HCT116 (cell line): ENCODE results near the gene ADAMTS20. TPM values are rescaled to one million over a fixed set of nuclear protein-coding genes. Genes with fewer than 3 reads are reported as not detected.

ENCODE experiments used
- ATAC-seq: fragments of 200-7000 bp; cut with Tn5 transposase; 2 replicates; pipeline ENCODE4 v1.9.1; 2020; ENCODE audit warnings: mild to moderate bottlenecking, moderate library complexity
- BruUV-seq: library from RNA; stranded (reverse); fragments of 400-500 nt; replicated peaks from 2 replicates; lab custom pipeline; 2021; lab: Mats Ljungman, UMichigan
- CTCF ChIA-PET: fragments of 300-600 bp; sonication (Branson Sonifier 250); formaldehyde crosslinking; loops from one replicate; lab custom pipeline; 2021; ENCODE audit warnings: antibody characterized with exemption; lab: Charles Lee
- POLR2A ChIA-PET: fragments of 300-600, 350-600 bp; sonication (Branson Sonifier 250); formaldehyde crosslinking; loops from one replicate; lab custom pipeline; 2021; ENCODE audit warnings: antibody characterized with exemption; lab: Charles Lee
- RAD21 ChIA-PET, 2 experiments: fragments of 300-600 bp; sonication (Branson Sonifier 250); formaldehyde crosslinking; loops; one replicate each; lab custom pipeline; 2023; ENCODE audit warnings: low total read pairs in 2 of 2; ENCODE audit not compliant: uncharacterized antibody in 2 of 2, unreplicated experiment in 2 of 2, low non-redundant PET in 1 of 2; lab: Charles Lee
- DNase-seq: peaks from one replicate; pipeline ENCODE4 v3.0.0-alpha.2; 2010; ENCODE audit warnings: low read depth, low spot score
- H2AFZ ChIP-seq: fragments of 200-600 bp; shearing (Covaris generic), sonication (generic); 2 replicates; pipeline ENCODE4 v1.6.1; 2017; ENCODE audit warnings: low read depth, mixed run types, mixed read lengths, antibody characterized with exemption, low read length; ENCODE audit not compliant: poor library complexity, severe bottlenecking
- H3K27ac ChIP-seq: 2 replicates; pipeline ENCODE4 v1.5.1; 2012; ENCODE audit warnings: low read depth, low read length
- H3K27me3 ChIP-seq: fragments of 200-600 bp; sonication (generic); 2 replicates; pipeline ENCODE4 v1.6.1; 2016; ENCODE audit warnings: mixed run types, low read length, mixed read lengths; ENCODE audit not compliant: insufficient read depth
- H3K36me3 ChIP-seq, 2 experiments: fragments of 200-500 bp in 1 of 2; fragments of 200-600 bp in 1 of 2; sonication (Bioruptor generic) in 1 of 2; sonication (generic) in 1 of 2; 2 replicates each; pipeline versions ENCODE4 v1.5.1 to v1.6.1; 2014 to 2016; ENCODE audit warnings: low read length in 2 of 2, inconsistent platforms in 1 of 2, mixed read lengths in 1 of 2, mixed run types in 1 of 2; ENCODE audit not compliant: insufficient read depth in 2 of 2, control insufficient read depth in 1 of 2
- H3K4me1 ChIP-seq, 2 experiments: fragments of 200-600 bp in 1 of 2; sonication (generic) in 1 of 2; 2 replicates each; pipeline versions ENCODE4 v1.5.1 to v1.6.1; 2012 to 2017; ENCODE audit warnings: low read length in 2 of 2, inconsistent platforms in 1 of 2, mild to moderate bottlenecking in 1 of 2, mixed read lengths in 1 of 2, mixed run types in 1 of 2, moderate library complexity in 1 of 2; ENCODE audit not compliant: insufficient read depth in 2 of 2, control insufficient read depth in 1 of 2
- H3K4me2 ChIP-seq: fragments of 200-600 bp; sonication (generic); 2 replicates; pipeline ENCODE4 v1.6.1; 2017; ENCODE audit warnings: mixed run types, low read length, mixed read lengths
- H3K4me3 ChIP-seq, 2 experiments: fragments of 200-600 bp in 1 of 2; sonication (generic) in 1 of 2; replicated peaks in 1 of 2; 2 replicates each; pipeline ENCODE4 v1.5.1; 2011 to 2016; ENCODE audit warnings: low read length in 2 of 2, control low read depth in 1 of 2, low read depth in 1 of 2, mild to moderate bottlenecking in 1 of 2, mixed read lengths in 1 of 2, mixed run types in 1 of 2
- H3K79me2 ChIP-seq: fragments of 200-600 bp; sonication (generic); 2 replicates; pipeline ENCODE4 v1.6.1; 2017; ENCODE audit warnings: mild to moderate bottlenecking, mixed run types, low read length, moderate library complexity, mixed read lengths; ENCODE audit not compliant: insufficient read depth
- H3K9ac ChIP-seq: fragments of 200-600 bp; sonication (generic); 2 replicates; pipeline ENCODE4 v1.6.1; 2016; ENCODE audit warnings: low read length, mixed read lengths
- H3K9me2 ChIP-seq: fragments of 200-600 bp; sonication (generic), shearing (Covaris generic); 2 replicates; pipeline ENCODE4 v1.6.1; 2017; ENCODE audit warnings: mixed run types, mild to moderate bottlenecking, moderate library complexity; ENCODE audit not compliant: insufficient read depth
- H3K9me3 ChIP-seq, 2 experiments: fragments of 200-500 bp in 1 of 2; fragments of 200-600 bp in 1 of 2; sonication (Bioruptor generic) in 1 of 2; sonication (generic) in 1 of 2; 2 replicates each; pipeline ENCODE4 v1.6.1; 2014 to 2017; ENCODE audit warnings: low read length in 2 of 2, mixed read lengths in 2 of 2, inconsistent platforms in 1 of 2, low read depth in 1 of 2, mild to moderate bottlenecking in 1 of 2, mixed run types in 1 of 2, moderate library complexity in 1 of 2; ENCODE audit not compliant: control insufficient read depth in 1 of 2, insufficient read depth in 1 of 2
- H4K20me1 ChIP-seq: fragments of 200-600 bp; sonication (generic), shearing (Covaris generic); 2 replicates; pipeline ENCODE4 v1.6.1; 2017; ENCODE audit warnings: mixed run types, mild to moderate bottlenecking, moderate library complexity; ENCODE audit not compliant: insufficient read depth
- EGR1 ChIP-seq: IDR thresholded peaks from 2 replicates; pipeline ENCODE4 v1.6.1; 2012; ENCODE audit warnings: low read depth
- ELF1 ChIP-seq: IDR thresholded peaks from 2 replicates; pipeline ENCODE4 v1.6.1; 2012; ENCODE audit warnings: low read depth, borderline replicate concordance
- EZH2 ChIP-seq: fragments of 200-600 bp; sonication (generic); IDR thresholded peaks from 2 replicates; pipeline ENCODE4 v1.6.1; 2017; ENCODE audit warnings: antibody characterized with exemption, mixed run types
- EZH2phosphoT487 ChIP-seq: fragments of 200-600 bp; IDR thresholded peaks from 2 replicates; pipeline ENCODE4 v1.6.1; 2018; ENCODE audit warnings: antibody characterized with exemption, borderline replicate concordance
- JUND ChIP-seq: IDR thresholded peaks from 2 replicates; pipeline ENCODE4 v1.6.1; 2012
- POLR2AphosphoS5 ChIP-seq: IDR thresholded peaks from 2 replicates; pipeline ENCODE4 v1.6.1; 2011; ENCODE audit warnings: mild to moderate bottlenecking, low read depth, low read length, moderate library complexity
- SRF ChIP-seq: IDR thresholded peaks from 2 replicates; pipeline ENCODE4 v1.6.1; 2012; ENCODE audit warnings: low read depth
- YY1 ChIP-seq: IDR thresholded peaks from 2 replicates; pipeline ENCODE4 v1.6.1; 2011; ENCODE audit warnings: low read length, low read depth, moderate library complexity, mild to moderate bottlenecking; ENCODE audit not compliant: insufficient replicate concordance; ENCODE audit errors: extremely low read depth
- ZBTB33 ChIP-seq: IDR thresholded peaks from 2 replicates; pipeline ENCODE4 v1.6.1; 2011; ENCODE audit warnings: mild to moderate bottlenecking, low read length, moderate library complexity; ENCODE audit not compliant: insufficient replicate concordance; ENCODE audit errors: extremely low read depth
- ZFX ChIP-seq: fragments of 450-650 bp; IDR thresholded peaks from 2 replicates; pipeline ENCODE4 v1.6.1; 2017
- intact Hi-C: fragments of 100-400 bp; cut with micrococcal nuclease; formaldehyde crosslinking; loops from 2 replicates; pipeline ENCODE4 v1.10.0; 2022
- total RNA-seq: library from RNA; stranded (reverse); gene quantifications from one replicate; pipeline ENCODE4 v1.2.1, GENCODE V29; 2021; ENCODE audit not compliant: unreplicated experiment
- TF ChIP-seq, protein P1 (sequence below), 3 experiments: fragments of 200-600 bp in 1 of 3; sonication (generic) in 1 of 3; IDR thresholded peaks in 2 of 3; conservative IDR thresholded peaks in 1 of 3; 2 replicates each; pipeline ENCODE4 v1.5.1; 2012 to 2017; ENCODE audit warnings: low read depth in 2 of 3, low read length in 2 of 3, antibody characterized with exemption in 1 of 3, borderline replicate concordance in 1 of 3, control low read depth in 1 of 3, mild to moderate bottlenecking in 1 of 3, mixed read lengths in 1 of 3, mixed run types in 1 of 3, moderate library complexity in 1 of 3; ENCODE audit not compliant: insufficient read depth in 1 of 3
- TF ChIP-seq, protein P2 (sequence below): IDR thresholded peaks from 2 replicates; pipeline ENCODE4 v1.6.1; 2012
- TF ChIP-seq, protein P3 (sequence below): IDR thresholded peaks from 2 replicates; pipeline ENCODE4 v1.6.1; 2012

Gene ADAMTS20
- total RNA-seq, 1 experiment from 2014 or later: not detected

- TF ChIP-seq EGR1: no peak
- TF ChIP-seq ELF1: no peak
- TF ChIP-seq, protein P1, sequence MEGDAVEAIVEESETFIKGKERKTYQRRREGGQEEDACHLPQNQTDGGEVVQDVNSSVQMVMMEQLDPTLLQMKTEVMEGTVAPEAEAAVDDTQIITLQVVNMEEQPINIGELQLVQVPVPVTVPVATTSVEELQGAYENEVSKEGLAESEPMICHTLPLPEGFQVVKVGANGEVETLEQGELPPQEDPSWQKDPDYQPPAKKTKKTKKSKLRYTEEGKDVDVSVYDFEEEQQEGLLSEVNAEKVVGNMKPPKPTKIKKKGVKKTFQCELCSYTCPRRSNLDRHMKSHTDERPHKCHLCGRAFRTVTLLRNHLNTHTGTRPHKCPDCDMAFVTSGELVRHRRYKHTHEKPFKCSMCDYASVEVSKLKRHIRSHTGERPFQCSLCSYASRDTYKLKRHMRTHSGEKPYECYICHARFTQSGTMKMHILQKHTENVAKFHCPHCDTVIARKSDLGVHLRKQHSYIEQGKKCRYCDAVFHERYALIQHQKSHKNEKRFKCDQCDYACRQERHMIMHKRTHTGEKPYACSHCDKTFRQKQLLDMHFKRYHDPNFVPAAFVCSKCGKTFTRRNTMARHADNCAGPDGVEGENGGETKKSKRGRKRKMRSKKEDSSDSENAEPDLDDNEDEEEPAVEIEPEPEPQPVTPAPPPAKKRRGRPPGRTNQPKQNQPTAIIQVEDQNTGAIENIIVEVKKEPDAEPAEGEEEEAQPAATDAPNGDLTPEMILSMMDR (IDR thresholded peaks at IDR 0.05 in 2 of 3, conservative IDR thresholded peaks at IDR 0.05 in 1 of 3; ENCODE audit: borderline replicate concordance in 1 of 3, insufficient read depth in 1 of 3, low read depth in 2 of 3, low read length in 2 of 3): no peak
- no peak for TF ChIP-seq ZBTB33
- TF ChIP-seq, protein P2, sequence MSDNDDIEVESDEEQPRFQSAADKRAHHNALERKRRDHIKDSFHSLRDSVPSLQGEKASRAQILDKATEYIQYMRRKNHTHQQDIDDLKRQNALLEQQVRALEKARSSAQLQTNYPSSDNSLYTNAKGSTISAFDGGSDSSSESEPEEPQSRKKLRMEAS: no peak
- TF ChIP-seq, protein P3, sequence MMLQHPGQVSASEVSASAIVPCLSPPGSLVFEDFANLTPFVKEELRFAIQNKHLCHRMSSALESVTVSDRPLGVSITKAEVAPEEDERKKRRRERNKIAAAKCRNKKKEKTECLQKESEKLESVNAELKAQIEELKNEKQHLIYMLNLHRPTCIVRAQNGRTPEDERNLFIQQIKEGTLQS: no peak
- TF ChIP-seq EZH2phosphoT487: no peak
- TF ChIP-seq JUND: no peak
- TF ChIP-seq EZH2: no peak
- TF ChIP-seq SRF: no peak
- TF ChIP-seq YY1: no peak
- TF ChIP-seq POLR2AphosphoS5: no peak
- TF ChIP-seq ZFX: no peak
- no peak overlapping the region for H2AFZ ChIP-seq
- H3K9ac ChIP-seq: no peak overlapping the region
- no peak overlapping the region for H3K27ac ChIP-seq
- H4K20me1 ChIP-seq: no peaks in the 10 kb centered on the region
- ATAC-seq: no peak
- ChIA-PET RAD21 (no interaction called here), CTCF (no interaction called here), POLR2A (no interaction called here)
- H3K4me1 ChIP-seq: no peaks in the 10 kb centered on the region
- BruUV-seq: no TSS peak
- no peak overlapping the region for H3K4me2 ChIP-seq
- H3K36me3 ChIP-seq: no peaks in the 10 kb centered on the region
- no peaks in the 10 kb centered on the region for H3K9me2 ChIP-seq
- H3K4me3 ChIP-seq: no peak overlapping the region
- no peak for DNase-seq
- H3K9me3 ChIP-seq: peaks cover 0 to 10% of the 10 kb centered on the region in 2 experiments; a peak in 1 of 4 replicates
- no peaks in the 10 kb centered on the region for H3K79me2 ChIP-seq
- H3K27me3 ChIP-seq: no peaks in the 10 kb centered on the region
- intact Hi-C loops: no loop called here
Measured at GRCh38 chr12:43551279-43551970, 578 bp downstream of the ADAMTS20 start.
